GM18867 (cell line): ENCODE measurements around the gene DCDC2C.
"Not testable (repeated sequence)": the region's sequence is repeated elsewhere in the genome, so short reads cannot be mapped to it uniquely, and the experiment has no call there.

Source experiments
- ATAC-seq: cut with Tn5 transposase; IDR thresholded peaks from one replicate; pipeline ENCODE4 v1.9.1; 2021; ENCODE audit warnings: mild to moderate bottlenecking, moderate library complexity; ENCODE audit not compliant: unreplicated experiment

DCDC2C gene

DNA sequence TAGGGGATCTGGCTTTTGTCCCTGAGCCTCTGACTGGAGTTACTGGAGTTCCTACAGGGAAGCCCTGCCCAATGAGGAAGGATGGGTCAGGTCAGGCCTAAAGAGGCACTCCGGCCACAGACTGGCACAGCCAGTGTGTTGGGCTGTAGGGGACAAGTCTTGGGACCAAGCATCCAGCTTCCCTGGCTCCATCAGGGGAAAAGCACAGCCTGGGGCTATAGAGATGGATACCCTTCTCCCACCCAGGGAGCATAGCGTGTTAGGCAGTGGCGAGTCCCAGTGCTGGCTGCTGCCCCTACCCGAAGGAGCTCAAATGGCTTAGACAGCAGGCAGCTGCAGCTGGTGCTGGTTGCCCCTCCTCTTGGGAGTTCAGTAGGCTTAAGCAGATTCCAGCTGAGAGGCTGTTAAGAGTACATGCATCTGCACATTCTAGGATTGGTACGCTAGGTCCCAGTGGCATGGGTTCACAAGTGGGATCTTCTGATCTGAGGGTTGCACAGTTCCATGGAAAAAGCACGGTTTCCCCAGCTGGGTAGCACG is 111.4 kb downstream of the DCDC2C start:
- ATAC-seq: no peak

DNA sequence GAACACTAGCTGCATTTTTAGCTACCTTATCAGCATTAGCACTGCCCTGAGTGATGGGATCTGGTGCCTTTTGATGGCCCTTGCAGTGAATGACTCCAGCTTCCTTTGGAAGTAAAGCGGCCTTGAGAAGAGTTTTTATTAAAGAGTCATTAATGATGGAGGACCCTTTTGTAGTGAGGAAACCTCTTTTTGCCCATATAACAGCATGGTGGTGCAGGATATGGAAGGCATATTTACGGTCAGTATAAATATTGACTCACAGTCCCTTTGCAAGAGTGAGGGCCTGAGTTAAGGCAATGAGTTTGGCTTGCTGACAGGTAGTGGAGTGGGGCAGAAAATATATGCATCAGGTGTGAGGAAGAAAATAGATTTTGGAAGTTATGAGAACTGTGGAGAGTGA is 113.8 kb downstream of the DCDC2C start:
- not testable (repeated sequence) for ATAC-seq

DNA sequence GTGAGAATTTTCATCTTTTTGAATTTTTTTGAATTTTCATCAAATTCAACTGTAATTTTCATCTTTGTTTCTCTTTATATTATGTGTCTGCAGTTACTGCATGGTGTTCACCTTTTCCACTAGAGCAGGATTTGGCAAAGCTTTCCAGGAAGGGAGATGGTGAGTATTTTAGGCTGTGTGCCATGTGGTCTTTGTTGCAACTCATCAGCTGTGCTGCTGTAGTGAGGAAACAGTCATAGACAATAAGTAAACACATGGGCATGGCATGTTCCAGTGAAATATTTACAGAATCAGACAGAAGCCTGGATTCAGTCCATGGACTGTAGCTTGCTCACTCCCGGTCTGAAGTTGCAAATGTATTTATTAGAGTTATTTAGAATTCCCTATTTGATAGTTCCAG is 120.4 kb downstream of the DCDC2C start:
- no peak for ATAC-seq

GRCh38 chr2:3827673-3828575 is 124.5 kb downstream of the DCDC2C start:
- ATAC-seq: peak; percentile 60

- ATAC-seq: no peak
Observed at GRCh38 chr2:3830796-3831195, 127.4 kb downstream of the DCDC2C start.

DNA sequence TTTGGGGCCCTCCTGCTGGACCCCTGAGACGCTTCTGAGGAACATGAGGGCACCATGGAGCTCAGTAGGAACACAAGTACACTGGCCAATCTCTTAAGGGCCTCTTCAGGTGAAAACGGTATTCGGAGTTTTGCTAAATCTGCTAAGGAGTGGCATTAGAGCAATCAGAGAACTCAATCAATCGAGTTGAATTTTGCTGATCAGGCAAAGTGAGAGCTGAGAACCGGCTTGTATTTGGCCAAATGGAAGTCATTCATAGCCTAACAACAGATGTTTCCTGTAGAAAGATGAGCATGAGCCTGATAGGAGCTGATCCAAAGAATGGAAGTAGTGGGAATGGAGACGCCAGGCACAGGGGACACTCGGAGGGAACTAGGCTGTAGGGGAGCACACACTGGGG is 133.7 kb downstream of the DCDC2C start:
- ATAC-seq: no peak

DNA sequence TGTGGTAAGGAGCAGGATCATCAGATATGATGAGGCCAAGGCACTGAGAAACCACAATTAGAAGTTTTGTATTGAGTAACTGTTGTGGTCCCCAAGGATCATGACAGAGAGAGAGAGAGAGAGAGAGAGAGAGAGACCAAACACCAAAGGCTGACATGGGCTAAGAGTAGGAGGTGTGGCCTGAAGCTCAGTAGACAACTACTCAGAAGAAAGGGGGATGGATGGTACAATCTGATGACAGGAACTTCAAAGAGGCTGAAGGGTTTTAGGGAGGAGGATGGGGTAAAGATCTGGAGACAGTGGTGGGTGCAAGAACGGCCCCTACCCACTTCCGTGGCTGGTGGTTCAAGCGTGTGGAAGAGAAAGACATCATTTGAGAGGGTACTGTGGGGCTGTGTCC is 135.0 kb downstream of the DCDC2C start:
- ATAC-seq: no peak

DNA sequence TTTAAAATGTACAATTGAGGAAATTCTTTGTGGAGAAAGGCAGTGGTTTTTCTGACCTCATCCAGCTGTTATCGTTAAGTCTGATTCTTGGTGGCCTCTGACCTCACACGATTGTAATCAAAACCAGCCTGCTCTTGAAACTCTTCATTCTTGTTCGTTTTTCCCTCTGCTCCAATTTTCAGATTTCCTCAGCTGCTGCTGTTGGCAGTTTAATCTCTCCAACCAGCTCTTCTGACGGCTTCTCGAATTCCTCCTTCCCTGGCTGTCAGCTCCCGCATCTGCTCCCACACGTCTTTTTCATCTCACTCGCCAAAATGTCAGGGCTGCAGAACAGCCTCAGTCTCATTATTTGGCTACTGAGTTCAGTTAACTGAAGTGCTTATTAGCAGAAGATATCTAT is 136.1 kb downstream of the DCDC2C start:
- no peak for ATAC-seq

DNA sequence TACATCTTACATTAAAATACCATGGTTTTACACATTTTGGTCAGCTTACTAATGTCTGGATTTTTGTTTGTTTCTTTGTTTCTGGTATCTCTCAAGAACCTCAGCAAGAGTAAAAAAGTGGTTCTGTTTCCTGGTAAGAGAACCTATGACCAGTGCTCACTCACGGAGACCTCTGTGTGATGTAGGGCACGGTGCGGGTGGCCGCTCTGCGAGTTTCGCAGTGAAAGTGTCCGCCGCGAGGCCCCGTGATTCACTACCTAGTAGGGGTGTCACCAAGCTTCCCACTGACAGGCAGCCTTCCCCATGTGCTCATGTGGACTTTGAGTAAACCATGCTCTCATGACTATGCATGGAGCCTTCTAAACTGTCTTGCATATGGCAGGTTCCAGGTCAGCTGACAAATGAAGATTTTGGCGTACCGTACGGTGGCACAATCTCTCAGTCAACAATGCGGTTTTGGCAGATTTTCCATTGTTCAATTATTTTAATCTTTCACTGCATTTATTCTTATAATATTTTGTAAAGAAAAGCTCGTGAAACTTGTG is 137.3 kb downstream of the DCDC2C start:
- no peak for ATAC-seq

DNA sequence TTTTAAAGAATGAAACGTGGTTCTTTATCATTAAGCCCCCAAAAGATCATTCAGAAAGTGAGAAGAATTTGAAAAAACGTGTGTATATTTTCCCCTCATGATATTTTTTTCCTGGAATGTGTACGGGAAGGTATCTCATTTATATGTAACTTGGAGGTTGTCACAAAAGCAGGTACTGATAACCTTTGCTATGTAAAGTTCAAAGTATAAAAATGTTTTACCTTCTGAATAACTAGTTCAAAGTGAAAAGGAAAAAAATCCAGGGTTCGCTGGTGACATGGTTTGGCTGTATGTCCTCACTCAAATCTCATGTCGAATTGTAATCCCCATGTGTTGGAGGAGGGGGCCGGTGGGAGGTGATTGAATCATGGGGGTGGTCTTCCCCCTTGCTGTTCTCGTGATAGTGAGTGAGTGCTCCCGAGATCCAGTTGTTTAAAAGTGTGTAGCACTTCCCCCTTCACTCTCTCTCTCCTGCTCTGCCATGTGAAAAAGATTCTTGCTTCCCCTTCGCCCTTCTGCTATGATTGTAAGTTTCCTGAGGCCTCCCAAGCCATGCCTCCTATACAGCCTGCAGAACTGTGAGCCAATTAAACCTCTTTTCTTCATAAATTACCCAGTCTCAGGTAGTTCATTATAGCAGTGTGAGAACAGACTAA is 144.2 kb downstream of the DCDC2C start:
- no peak for ATAC-seq

DNA sequence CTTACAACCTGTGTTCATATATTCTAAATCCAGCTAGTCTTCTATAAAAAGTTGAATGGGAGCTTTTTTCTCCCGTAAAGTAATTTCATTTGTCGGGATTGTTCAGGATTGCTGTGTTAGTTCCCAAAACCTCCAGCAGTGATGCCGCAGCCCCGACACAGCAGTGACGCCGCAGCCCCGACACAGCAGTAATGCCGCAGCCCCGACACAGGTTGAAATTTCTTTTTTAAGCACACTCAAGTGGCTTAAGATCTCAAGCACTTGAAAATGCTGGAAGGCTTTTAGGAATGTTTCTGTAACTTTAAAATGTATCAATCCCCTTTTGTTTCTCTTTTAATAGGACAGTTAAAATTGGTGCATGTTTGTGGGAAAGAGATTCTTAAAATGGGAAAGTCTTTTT is 145.4 kb downstream of the DCDC2C start:
- no peak for ATAC-seq

DNA sequence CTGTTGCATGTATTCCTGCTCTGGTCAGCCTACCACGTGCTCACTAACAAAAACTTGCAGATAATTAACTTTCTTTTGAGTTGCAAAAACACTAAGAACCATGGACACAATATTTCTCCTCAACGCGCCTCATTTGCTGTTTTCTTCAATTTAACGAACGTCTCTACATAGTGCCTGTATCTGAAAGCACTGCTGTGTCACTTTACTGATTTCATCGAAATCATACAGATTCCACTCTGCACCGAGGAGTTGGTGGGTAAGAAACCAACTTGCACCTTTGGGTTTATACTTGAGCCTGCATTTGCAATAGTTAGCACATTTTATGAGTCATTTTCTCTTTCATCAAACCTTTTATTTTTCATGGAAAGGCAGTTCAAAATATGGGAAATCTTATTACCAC is 145.8 kb downstream of the DCDC2C start:
- ATAC-seq: no peak

DNA sequence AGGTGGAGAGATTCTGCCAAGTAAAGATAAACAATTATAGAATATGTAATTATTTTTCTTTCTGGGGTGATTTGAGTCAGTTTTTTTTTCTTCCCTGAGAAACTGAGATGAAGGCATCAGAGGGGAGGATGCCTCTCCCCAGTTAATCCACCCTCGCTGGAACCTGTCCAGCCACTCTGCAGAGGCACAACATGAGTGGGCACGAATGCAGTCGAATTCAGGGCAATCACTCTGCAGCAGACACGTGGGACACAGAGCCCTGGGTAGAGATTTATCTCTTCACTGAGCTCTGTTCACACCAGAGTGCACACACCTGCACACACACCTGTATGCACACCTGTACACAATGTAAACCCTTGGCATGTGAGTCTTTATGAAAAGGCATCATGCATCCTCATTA is 154.2 kb downstream of the DCDC2C start:
- no peak for ATAC-seq

GRCh38 chr2:3864943-3865865 is 161.8 kb downstream of the DCDC2C start:
- ATAC-seq: no peak

- no peak for ATAC-seq
Observed at GRCh38 chr2:3867469-3867868, 164.1 kb downstream of the DCDC2C start.

DNA sequence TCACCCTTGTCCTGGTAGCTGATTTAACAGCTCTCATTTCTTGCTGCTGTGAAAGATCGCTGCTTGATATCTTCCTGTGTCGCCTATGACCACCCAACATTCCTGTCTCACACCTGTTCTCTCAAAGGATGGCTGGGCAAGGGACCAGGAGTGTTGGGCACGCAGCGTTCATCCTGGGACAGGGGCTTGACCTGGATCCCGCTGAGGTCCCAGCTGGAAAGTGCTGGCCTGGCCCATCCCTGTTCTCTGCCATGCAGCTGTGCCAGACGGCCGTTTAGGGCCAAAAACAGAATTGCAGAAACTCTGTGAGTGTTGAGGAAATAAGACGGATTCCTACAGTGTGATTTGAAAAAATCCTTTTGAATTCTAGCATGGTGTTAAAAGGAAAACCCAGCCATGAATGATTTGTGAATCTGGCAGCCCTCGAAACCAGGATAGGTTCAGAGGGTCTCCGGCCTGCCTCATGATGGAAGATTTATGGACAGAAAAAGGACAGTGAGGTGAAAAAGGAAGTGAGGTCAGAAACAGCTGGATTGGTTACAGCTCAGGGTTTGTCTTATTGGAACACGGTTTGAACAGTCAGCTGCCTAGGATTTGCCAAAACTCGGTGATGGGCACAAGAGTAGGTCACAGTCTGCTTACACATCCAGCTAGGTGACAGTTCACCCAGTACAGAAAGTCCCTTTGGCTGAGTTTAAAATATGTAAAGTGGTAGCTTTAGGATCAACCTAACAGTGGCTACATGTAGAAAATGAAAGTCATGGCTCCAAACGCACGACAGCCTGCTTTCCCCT is 164.8 kb downstream of the DCDC2C start:
- no peak for ATAC-seq

DNA sequence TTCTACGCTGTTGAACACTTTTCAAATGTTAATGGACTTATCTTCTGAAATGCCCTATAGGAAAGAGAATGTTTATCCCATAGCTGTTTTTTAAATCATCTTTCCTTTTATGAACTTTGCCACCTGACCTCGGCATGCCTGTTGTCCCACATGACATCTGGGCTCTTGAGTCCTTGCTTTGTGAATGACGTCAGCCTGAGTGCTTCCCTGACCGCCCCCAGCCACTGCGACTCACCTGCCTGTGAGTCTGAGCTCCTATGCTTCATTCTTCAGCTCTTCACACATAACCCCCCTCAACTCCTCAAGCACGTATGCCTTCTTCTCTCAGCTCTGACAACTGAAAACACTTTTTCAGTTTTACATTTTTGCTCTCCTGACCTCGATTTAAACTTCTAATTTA is 166.8 kb downstream of the DCDC2C start:
- ATAC-seq: no peak

DNA sequence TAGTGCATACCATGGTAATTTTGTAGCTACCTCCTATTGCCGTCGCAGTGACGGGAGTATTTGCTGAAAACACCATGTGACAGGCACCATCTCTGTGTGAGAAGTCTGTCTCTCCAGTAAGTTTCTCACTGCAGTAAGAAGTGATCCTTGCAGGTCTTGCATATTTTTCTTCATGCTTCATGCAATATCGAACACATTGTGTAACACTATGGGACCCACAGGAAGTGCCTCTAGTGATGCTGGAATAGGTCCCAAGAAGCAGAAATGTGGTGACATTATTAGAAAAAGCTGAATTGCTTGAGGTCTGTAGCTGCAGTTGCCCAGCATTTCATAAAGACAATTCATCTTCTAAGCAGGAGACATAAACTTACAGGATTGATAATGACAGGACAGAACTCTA is 167.6 kb downstream of the DCDC2C start:
- ATAC-seq: no peak

DNA sequence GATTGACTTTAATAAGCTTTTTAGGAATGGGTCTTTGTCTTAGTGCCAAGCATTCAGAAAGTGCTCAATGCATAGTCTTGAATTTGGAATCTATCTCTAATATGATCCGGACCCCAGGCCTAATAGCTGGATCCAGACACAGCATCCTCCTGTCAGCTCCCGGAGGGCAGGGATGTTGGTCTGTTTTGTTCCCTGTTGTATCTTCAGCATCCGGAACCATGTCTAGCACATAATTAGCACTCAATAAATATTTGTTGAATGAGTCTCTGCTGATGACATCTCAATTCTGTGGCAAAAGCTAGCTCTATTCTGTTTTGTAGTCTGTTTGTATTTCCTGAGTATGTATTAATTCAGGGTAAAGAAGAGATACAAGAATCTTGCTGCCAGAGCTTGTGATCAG is 169.1 kb downstream of the DCDC2C start:
- no peak for ATAC-seq

DNA sequence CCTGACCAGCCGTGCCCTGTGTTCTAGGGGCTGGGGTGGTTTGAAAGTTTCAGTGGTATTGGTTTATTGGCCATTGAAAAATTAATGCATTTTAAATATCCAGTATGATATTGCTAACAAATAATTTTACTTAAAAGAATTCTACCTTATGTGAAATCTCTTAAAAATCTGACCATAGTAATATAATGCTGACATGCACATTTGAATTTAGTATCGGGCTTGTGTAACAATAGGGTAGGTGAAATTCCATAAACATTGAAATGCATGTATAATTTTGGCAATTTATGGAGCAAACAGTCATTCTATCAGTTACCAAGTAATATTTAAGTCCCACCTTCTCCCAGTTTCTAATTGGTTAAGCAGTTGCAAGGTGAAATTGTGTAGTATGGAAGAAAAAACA is 170.5 kb downstream of the DCDC2C start:
- no peak for ATAC-seq
